Ovary (tissue), 9 donors: Measurements from ENCODE around the gene RPRD1A. TPM values are rescaled to one million over a fixed set of nuclear protein-coding genes. Genes with fewer than 3 reads are reported as not detected.

Source experiments
- DNase-seq, 5 donors: peaks; one replicate each; pipeline ENCODE4 v3.0.0-alpha.2; 2019 to 2020
- H3K27ac ChIP-seq, 2 donors: fragments of 200-600 bp; one replicate each; pipeline versions ENCODE4 v1.5.1 to v1.8.0; 2019 to 2022
- H3K27me3 ChIP-seq: fragments of 200-600 bp; one replicate; pipeline ENCODE4 v1.8.0; 2022
- H3K36me3 ChIP-seq: fragments of 200-600 bp; sonication (generic); one replicate; pipeline ENCODE4 v1.5.1; 2019
- H3K4me1 ChIP-seq: one replicate; pipeline ENCODE4 v1.8.1; 2013; ENCODE audit warnings: mild to moderate bottlenecking, moderate library complexity; ENCODE audit not compliant: insufficient read depth
- H3K4me3 ChIP-seq: fragments of 200-600 bp; sonication (generic); one replicate; pipeline ENCODE4 v1.5.1; 2017
- H3K9me3 ChIP-seq, 2 donors: fragments of 200-600 bp in 1 of 2; sonication (generic) in 1 of 2; one replicate each; pipeline versions ENCODE4 v1.5.1 to v1.8.1; 2013 to 2019; ENCODE audit warnings: mild to moderate bottlenecking in 1 of 2, moderate library complexity in 1 of 2
- CTCF ChIP-seq, 3 donors: fragments of 450-650 bp in 2 of 3; fragments of 200-600 bp in 1 of 3; IDR thresholded peaks; one replicate each; pipeline versions ENCODE4 v1.5.1 to v1.8.0; 2016 to 2022; ENCODE audit warnings: antibody characterized with exemption in 3 of 3, mild to moderate bottlenecking in 1 of 3
- EP300 ChIP-seq: sonication (generic); formaldehyde crosslinking; IDR thresholded peaks from one replicate; pipeline ENCODE4 v1.6.1; 2017; ENCODE audit warnings: antibody characterized with exemption
- POLR2A ChIP-seq: fragments of 450-650 bp; IDR thresholded peaks from one replicate; pipeline ENCODE4 v1.6.1; 2017; ENCODE audit warnings: antibody characterized with exemption, mild to moderate bottlenecking, moderate library complexity
- WGBS, 3 donors: extraction: QIAGEN DNeasy Blood & Tissue Kit in 1 of 3; methylation state at CpG; one replicate each; pipeline versions ENCODE4 v1.1.5 to v1.1.7; 2013 to 2017; 5-methylcytosine and 5-hydroxymethylcytosine counted together
- intact Hi-C, 4 donors: fragments of 100-400 bp; cut with DNase I; formaldehyde crosslinking; loops; one replicate each; pipeline versions ENCODE4 v1.11.0 to v1.15.1; 2022 to 2023
- polyA plus RNA-seq, 2 donors: library from polyadenylated mRNA; stranded (reverse); fragments of 200-250 nt in 1 of 2; fragments of 350-450 nt in 1 of 2; fragmentation: Illumina TruSeq in 1 of 2; extraction: RNeasy Lipid Tissue Mini Kit (QIAGEN cat#74804) in 1 of 2; gene quantifications; one replicate each; pipeline ENCODE4 v1.2.3, GENCODE V29; 2013 to 2014
- total RNA-seq, 7 donors: library from RNA; depleted of rRNA in 2 of 7; stranded (reverse); fragments of >200 nt in 2 of 7; fragmentation: NEBNext Ultra II Directional in 3 of 7; extraction: Animal tissue kit (Norgen Biotek cat#: 25700) in 3 of 7; gene quantifications; one replicate each; pipeline versions ENCODE4 v1.1.0 to v1.2.4, GENCODE V29; 2016 to 2023
- donor health status: DM: no; HTN: no; CAD: no; lungs with moderate emphysema.
- donor health status: DM: no; HTN: no; CAD: no.
- donor health status: Bipolar disorder and iron deficiency.
- donor health status: DM: yes; HTN: yes; CAD: no.
- donor health status: DM: no; HTN: no; CAD: no.
- donor health status: DM: yes; HTN: yes; CAD: no.

RPRD1A gene
- total and polyA plus RNA-seq, 9 donors: 19.3 to 56.8 (median 41.3) TPM

GRCh38 chr18:36112302-36112701, 44.9 kb upstream of the RPRD1A start:
- Histone ChIP-seq H3K9me3 (no peaks in the 10 kb centered on the region), H3K36me3 (no peaks in the 10 kb centered on the region), H3K27ac (no peak overlapping the region), H3K4me1 (no peaks in the 10 kb centered on the region), H3K4me3 (no peak overlapping the region), H3K27me3 (no peaks in the 10 kb centered on the region)
- TF ChIP-seq EP300 (no peak), POLR2A (no peak), CTCF (IDR thresholded peaks at IDR 0.05) (no peak)
- intact Hi-C loops: no loop called here
- DNase-seq: no peak

- WGBS, 3 donors: 90 to 94% (median 94%) methylated on average over 1 of the region's 1 CpG
- no peak for DNase-seq
- TF ChIP-seq CTCF (IDR thresholded peaks at IDR 0.05): no peak
- TF ChIP-seq EP300: no peak
- no peak for TF ChIP-seq POLR2A
- no peaks in the 10 kb centered on the region for H3K9me3 ChIP-seq
- no peaks in the 10 kb centered on the region for H3K36me3 ChIP-seq
- no peaks in the 10 kb centered on the region for H3K27me3 ChIP-seq
- intact Hi-C loops: loop anchor here in 1 of 4 donors (5.0 kb wide), 1 partner anchor 163 kb away; no protein-coding TSS in a partner anchor
- no peak overlapping the region for H3K27ac ChIP-seq
- no peak overlapping the region for H3K4me3 ChIP-seq
- H3K4me1 ChIP-seq: no peaks in the 10 kb centered on the region
These were observed 42.4 kb upstream of the RPRD1A start for GRCh38 chr18:36109737-36110136.

- Histone ChIP-seq H3K27ac (no peak overlapping the region), H3K4me1 (no peaks in the 10 kb centered on the region), H3K9me3 (no peaks in the 10 kb centered on the region), H3K4me3 (no peak overlapping the region), H3K27me3 (no peaks in the 10 kb centered on the region), H3K36me3 (no peaks in the 10 kb centered on the region)
- WGBS, 3 donors: 92 to 93% (median 92%) methylated on average over 5 of the region's 5 CpGs
- TF ChIP-seq POLR2A (no peak), EP300 (no peak), CTCF (IDR thresholded peaks at IDR 0.05) (no peak)
- no peak for DNase-seq
- intact Hi-C loops: loop anchor here in 1 of 4 donors (5.0 kb wide), 1 partner anchor 164 kb away; no protein-coding TSS in a partner anchor
These were observed 41.2 kb upstream of the RPRD1A start for GRCh38 chr18:36108601-36109000.

GRCh38 chr18:36108196-36108595, 40.8 kb upstream of the RPRD1A start:
- DNase-seq: no peak
- no peak overlapping the region for H3K27ac ChIP-seq
- H3K4me1 ChIP-seq: no peaks in the 10 kb centered on the region
- no peak overlapping the region for H3K4me3 ChIP-seq
- no peak for TF ChIP-seq EP300
- no peak for TF ChIP-seq POLR2A
- TF ChIP-seq CTCF (IDR thresholded peaks at IDR 0.05): no peak
- H3K27me3 ChIP-seq: no peaks in the 10 kb centered on the region
- H3K36me3 ChIP-seq: no peaks in the 10 kb centered on the region
- intact Hi-C loops: loop anchor here in 1 of 4 donors (5.0 kb wide), 1 partner anchor 164 kb away; no protein-coding TSS in a partner anchor
- H3K9me3 ChIP-seq: no peaks in the 10 kb centered on the region
- WGBS, 3 donors: 47 to 50% (median 48%) methylated on average over 2 of the region's 2 CpGs
